Activated T-helper 1 cell treated with anti-CD3 and anti-CD28 coated beads, Interleukin-12 subunit alpha, Interleukin-12 subunit beta, Interleukin-2, Interleukin-4 antibody, amounts not matched to agents 30 ng/mL and 10 ng/mL and 1 ng/mL, durations not matched to agents 14 hours and 24 hours and 36 hours (primary cell): ENCODE data around the gene NAV2. TPM values are rescaled to one million over a fixed set of nuclear protein-coding genes. Genes with fewer than 3 reads are reported as not detected.

ENCODE experiments used
- DNase-seq: peaks from one replicate; pipeline ENCODE4 v3.0.0; 2021; ENCODE audit warnings: low spot score
- H3K27ac Mint-ChIP-seq: one replicate; pipeline ENCODE4 v1.8.0; 2021; ENCODE audit warnings: mild to moderate bottlenecking, mixed read lengths
- H3K27me3 Mint-ChIP-seq: one replicate; pipeline ENCODE4 v1.8.0; 2022; ENCODE audit warnings: mild to moderate bottlenecking, moderate library complexity, mixed read lengths; ENCODE audit not compliant: insufficient read depth
- H3K36me3 Mint-ChIP-seq: one replicate; pipeline ENCODE4 v1.8.0; 2021; ENCODE audit warnings: low read depth, mixed read lengths
- H3K4me1 Mint-ChIP-seq: one replicate; pipeline ENCODE4 v1.8.0; 2021; ENCODE audit warnings: low read depth, mixed read lengths
- H3K4me3 Mint-ChIP-seq: one replicate; pipeline ENCODE4 v1.8.0; 2021; ENCODE audit warnings: mild to moderate bottlenecking, moderate library complexity, mixed read lengths
- H3K9me3 Mint-ChIP-seq: one replicate; pipeline ENCODE4 v1.8.0; 2021; ENCODE audit warnings: mixed read lengths
- intact Hi-C: fragments of 100-400 bp; cut with micrococcal nuclease; formaldehyde crosslinking; loops from one replicate; pipeline ENCODE4 v1.15.1; 2024
- total RNA-seq: library from RNA; stranded (reverse); gene quantifications from 2 replicates; pipeline ENCODE4 v1.2.3, GENCODE V29; 2022

Gene NAV2
- total RNA-seq, 1 donor from 2014 or later: 0.34 TPM

DNA sequence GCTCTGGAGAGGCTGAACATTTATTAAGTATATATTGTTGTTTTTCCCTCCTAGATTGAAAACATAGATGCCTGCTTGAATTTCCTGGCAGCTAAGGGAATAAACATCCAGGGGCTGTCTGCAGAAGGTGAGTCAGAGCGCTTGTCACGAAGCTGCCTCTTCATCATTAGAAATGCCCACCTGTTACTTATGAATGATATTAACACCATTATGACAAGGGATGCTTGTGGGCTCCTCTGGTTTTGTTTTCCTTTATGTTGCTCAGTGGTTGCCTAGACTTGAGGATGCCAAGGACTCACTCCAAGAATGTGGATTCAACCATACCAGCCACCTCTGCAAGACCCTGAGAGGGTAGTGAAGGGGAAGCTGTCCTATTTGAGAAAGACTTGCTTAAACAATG lies 156.2 kb downstream of the NAV2 start:
- H3K4me1 Mint-ChIP-seq: no peaks in the 10 kb centered on the region
- no peaks in the 10 kb centered on the region for H3K36me3 Mint-ChIP-seq
- intact Hi-C loops: no loop called here
- H3K27me3 Mint-ChIP-seq: peaks cover 4% of the 10 kb centered on the region
- no peaks in the 10 kb centered on the region for H3K9me3 Mint-ChIP-seq
- no peak for DNase-seq
- H3K27ac Mint-ChIP-seq: no peak overlapping the region
- H3K4me3 Mint-ChIP-seq: no peak overlapping the region

DNA sequence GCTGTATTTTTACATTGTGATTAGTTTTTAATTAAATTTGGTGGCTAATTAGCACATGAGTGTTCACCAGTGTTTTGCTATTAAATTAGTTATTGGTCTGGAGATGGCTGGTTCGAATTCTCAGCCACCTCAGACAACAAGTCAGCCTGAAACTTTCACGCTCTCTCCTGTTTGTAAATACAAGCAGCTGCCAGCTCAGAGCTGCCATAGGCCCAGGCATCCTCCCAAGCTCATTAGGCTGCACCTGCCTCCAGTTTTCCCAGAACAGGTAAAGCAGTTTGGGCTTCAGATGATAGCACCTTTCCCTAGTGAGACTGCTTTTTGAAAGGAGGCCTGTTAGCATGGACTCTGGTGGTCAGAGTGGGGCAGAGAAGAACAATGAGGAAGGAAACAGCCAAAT lies 156.8 kb downstream of the NAV2 start:
- Mint-ChIP-seq H3K27me3 (peaks cover 4% of the 10 kb centered on the region), H3K4me3 (no peak overlapping the region), H3K4me1 (no peaks in the 10 kb centered on the region), H3K36me3 (no peaks in the 10 kb centered on the region), H3K27ac (no peak overlapping the region), H3K9me3 (no peaks in the 10 kb centered on the region)
- no peak for DNase-seq
- intact Hi-C loops: no loop called here

DNA sequence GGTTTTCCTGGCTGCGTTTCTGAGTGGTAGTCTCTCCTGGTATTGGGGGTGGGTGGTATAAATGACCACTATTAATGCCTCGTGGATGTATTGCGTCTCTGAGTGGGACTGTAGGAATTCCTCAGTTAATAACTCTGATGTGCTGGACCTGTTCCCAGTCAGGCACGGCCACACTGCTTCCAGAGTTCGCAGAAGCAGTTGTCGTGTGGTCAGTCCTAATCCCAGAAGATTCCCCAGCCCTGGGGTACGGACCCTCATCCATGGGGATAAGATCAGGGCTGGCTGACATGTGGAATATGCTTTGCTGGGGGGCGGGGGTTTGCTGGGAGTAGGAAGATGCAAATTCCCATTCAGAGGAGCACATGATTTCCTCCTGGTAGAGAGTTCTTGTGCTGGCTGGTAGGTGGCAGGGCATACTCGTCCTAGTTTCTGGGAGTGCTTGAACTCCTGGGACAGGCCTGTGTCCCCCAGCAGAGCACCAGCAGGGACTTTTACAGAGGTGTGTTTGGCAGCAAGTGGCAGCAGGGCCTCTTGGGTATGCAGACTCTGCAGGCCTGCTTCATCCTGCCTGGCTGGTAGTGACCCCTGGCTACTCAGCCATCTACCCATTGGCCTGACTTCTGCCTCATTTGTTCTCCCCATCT lies 157.4 kb downstream of the NAV2 start:
- Mint-ChIP-seq H3K9me3 (no peaks in the 10 kb centered on the region), H3K27ac (no peak overlapping the region), H3K4me3 (no peak overlapping the region), H3K4me1 (no peaks in the 10 kb centered on the region), H3K27me3 (peaks cover 4% of the 10 kb centered on the region), H3K36me3 (no peaks in the 10 kb centered on the region)
- no peak for DNase-seq
- intact Hi-C loops: no loop called here

DNA sequence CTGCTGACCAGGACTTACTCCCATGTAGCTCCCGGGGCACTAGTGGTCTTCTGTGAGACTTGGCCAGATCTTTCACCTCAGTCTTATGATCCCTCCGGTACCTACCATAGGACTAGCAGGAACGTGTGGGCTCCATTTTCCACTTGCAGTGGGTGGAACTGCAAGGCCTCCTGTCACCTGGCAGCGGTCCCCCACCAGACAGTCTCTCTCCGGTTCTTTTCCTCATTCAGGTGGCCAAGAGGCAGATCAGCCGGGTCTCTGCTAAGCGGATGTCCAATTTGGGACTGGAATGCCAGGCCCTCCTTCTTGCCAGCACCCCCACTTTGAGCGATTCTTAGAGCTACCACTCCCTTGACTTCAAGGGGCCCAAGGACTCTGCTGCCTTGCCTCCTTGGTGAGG lies 158.9 kb downstream of the NAV2 start:
- Mint-ChIP-seq H3K27ac (no peak overlapping the region), H3K4me1 (no peaks in the 10 kb centered on the region), H3K4me3 (no peak overlapping the region), H3K36me3 (no peaks in the 10 kb centered on the region), H3K27me3 (peaks cover 6% of the 10 kb centered on the region), H3K9me3 (no peaks in the 10 kb centered on the region)
- no peak for DNase-seq
- intact Hi-C loops: no loop called here

DNA sequence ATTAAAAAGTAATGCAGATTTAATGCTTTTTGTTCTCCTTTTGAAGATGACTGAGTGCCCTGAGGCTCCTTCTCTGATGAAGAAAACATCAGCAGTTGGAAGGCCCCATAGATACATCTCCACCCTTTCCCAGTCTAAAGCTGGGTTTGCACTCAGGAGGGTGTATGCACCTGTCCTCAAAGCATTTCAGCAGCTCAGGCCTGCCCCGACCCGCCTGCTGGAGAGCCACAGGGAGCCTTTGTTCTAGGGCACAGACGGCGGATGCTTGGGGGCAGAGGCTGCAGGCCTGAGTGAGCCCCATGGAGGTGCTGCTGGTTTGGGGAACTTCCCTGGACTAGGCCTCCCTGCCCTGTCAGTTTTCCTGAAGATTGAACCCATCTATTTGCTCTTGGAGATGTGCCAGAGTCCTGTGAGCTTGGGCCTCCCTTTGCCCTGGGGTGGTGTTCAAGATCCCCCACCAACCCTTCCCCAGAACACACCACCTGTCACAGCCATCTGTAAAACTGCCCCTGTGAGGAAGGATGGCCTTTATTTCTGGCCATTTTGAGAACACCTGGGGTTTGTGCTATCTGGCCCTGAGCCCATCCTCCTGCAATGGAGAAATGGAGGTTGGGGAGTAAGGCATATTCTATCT lies 160.0 kb downstream of the NAV2 start:
- H3K27ac Mint-ChIP-seq: no peak overlapping the region
- intact Hi-C loops: no loop called here
- no peak for DNase-seq
- no peak overlapping the region for H3K4me3 Mint-ChIP-seq
- no peaks in the 10 kb centered on the region for H3K4me1 Mint-ChIP-seq
- H3K9me3 Mint-ChIP-seq: no peaks in the 10 kb centered on the region
- no peaks in the 10 kb centered on the region for H3K36me3 Mint-ChIP-seq
- peaks cover 6% of the 10 kb centered on the region for H3K27me3 Mint-ChIP-seq

DNA sequence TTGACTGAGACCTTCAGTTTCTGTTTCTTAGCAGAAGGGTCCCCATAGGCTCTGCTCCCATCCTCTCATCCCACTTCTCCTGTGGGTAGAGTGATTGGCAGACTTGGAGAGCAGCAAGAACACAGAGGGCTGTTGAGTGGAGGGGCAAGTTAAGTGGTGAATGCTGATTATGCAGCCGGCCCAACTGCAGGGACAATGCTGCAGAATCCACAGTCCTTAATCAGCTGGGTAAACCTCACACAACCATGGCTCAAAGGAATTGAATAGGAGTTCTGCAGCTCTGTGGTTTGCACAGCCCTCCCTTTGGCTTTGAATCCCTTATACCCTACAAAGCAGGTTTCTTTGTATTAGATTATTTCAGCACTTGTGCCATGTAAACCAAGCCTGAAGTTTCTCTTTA lies 161.1 kb downstream of the NAV2 start:
- Mint-ChIP-seq H3K4me3 (no peak overlapping the region), H3K27me3 (peaks cover 6% of the 10 kb centered on the region), H3K36me3 (no peaks in the 10 kb centered on the region), H3K27ac (no peak overlapping the region), H3K4me1 (no peaks in the 10 kb centered on the region), H3K9me3 (no peaks in the 10 kb centered on the region)
- intact Hi-C loops: no loop called here
- no peak for DNase-seq

DNA sequence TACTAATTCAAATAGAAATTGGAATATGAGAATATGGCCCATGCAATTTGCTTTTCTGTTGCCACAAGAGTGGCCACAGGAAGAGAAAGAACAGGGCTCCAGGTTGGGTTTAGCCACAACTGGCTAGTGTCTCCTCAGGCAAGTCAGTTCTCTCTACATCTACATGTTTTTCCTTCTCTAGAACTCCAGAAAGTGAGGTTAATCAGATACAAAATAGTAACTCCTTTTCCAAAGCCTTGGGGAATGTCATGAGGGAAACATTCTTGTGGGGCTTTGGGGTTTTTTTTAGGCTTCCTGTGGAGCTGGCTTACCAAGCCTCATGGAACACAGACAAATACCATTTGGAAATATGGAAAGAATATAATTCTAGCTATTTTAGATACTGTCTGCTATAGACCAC lies 161.6 kb downstream of the NAV2 start:
- H3K36me3 Mint-ChIP-seq: no peaks in the 10 kb centered on the region
- peaks cover 6% of the 10 kb centered on the region for H3K27me3 Mint-ChIP-seq
- no peak overlapping the region for H3K27ac Mint-ChIP-seq
- intact Hi-C loops: no loop called here
- H3K4me1 Mint-ChIP-seq: no peaks in the 10 kb centered on the region
- no peak overlapping the region for H3K4me3 Mint-ChIP-seq
- DNase-seq: no peak
- no peaks in the 10 kb centered on the region for H3K9me3 Mint-ChIP-seq

DNA sequence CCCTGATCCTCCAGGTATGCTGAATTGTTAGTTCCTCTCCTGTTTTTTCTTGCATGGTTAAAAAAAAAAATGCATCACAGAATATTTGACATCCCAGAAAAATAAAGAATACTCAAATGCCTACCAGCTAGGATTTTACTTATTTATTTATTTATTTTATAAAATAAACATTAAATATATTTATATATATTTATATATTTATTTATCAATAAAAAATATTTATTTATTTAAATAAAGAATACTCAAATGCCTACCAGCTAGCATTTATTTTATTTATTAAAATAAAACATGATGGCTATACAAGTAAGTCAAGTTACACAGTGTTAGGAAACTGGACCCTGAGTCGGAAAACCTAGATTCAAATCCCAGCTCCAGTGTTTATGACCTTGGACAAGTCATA lies 164.1 kb downstream of the NAV2 start:
- peaks cover 2% of the 10 kb centered on the region for H3K27me3 Mint-ChIP-seq
- H3K36me3 Mint-ChIP-seq: no peaks in the 10 kb centered on the region
- H3K4me3 Mint-ChIP-seq: no peak overlapping the region
- DNase-seq: no peak
- no peak overlapping the region for H3K27ac Mint-ChIP-seq
- H3K4me1 Mint-ChIP-seq: no peaks in the 10 kb centered on the region
- intact Hi-C loops: no loop called here
- no peaks in the 10 kb centered on the region for H3K9me3 Mint-ChIP-seq

DNA sequence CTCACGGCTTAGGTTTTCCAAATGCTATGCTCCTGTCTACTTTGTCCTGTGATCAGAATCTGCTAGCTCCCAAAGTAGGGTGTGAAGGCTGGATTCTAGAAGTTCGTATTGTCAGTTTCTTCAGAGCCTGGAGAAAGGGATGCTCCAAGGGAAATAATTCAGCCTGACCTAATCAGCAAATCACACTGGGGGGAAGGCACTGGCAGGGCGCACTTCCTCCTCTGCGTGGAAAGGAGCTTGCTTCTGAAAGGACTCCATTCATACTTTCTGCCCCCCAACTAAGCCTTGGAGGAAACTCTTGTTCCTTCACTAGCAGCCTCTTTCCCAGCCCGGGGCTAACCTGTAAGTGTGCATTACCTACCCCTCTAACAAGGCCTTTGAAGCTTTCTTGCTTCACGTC lies 165.9 kb downstream of the NAV2 start:
- Mint-ChIP-seq H3K4me3 (no peak overlapping the region), H3K9me3 (no peaks in the 10 kb centered on the region), H3K36me3 (no peaks in the 10 kb centered on the region)

DNA sequence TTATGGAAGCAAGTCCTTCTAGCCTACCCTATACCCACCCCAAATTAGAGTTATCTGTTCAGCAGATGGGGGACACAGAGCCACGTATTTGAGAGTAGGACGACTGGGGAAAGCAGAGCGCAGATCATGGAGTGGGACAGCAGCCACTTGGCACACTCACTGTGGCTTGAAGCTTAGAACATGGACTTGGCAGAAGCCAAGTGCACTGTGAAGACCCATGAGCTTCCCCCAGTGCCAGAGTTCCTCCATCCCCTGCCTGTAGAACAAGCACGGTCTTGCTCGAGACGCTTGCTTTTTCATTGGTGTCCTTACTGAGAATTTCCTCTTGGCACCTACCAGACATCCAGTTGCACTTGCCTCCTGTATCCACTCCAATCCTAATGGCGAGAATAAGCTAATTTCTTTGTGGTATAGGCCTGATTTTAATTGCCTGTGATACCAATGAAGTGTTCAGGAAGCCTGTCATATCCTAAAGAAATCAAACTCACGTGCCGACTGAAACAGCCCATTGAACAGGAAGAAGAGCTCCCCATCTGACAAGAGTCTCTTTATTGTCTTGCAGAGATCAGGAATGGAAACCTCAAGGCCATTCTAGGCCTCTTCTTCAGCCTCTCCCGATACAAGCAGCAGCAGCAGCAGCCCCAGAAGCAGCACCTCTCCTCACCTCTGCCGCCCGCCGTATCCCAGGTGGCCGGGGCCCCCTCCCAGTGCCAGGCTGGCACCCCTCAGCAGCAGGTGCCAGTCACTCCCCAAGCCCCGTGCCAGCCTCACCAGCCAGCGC lies 166.9 kb downstream of the NAV2 start:
- no peaks in the 10 kb centered on the region for H3K36me3 Mint-ChIP-seq
- peaks cover 2% of the 10 kb centered on the region for H3K27me3 Mint-ChIP-seq
- no peaks in the 10 kb centered on the region for H3K4me1 Mint-ChIP-seq
- intact Hi-C loops: no loop called here
- DNase-seq: no peak
- H3K27ac Mint-ChIP-seq: no peak overlapping the region
- no peak overlapping the region for H3K4me3 Mint-ChIP-seq
- no peaks in the 10 kb centered on the region for H3K9me3 Mint-ChIP-seq

More for the DNA sequence above, 165.9 kb downstream of the NAV2 start:
- H3K4me1 Mint-ChIP-seq: no peaks in the 10 kb centered on the region
- DNase-seq: no peak
- intact Hi-C loops: no loop called here
- peaks cover 2% of the 10 kb centered on the region for H3K27me3 Mint-ChIP-seq
- no peak overlapping the region for H3K27ac Mint-ChIP-seq

DNA sequence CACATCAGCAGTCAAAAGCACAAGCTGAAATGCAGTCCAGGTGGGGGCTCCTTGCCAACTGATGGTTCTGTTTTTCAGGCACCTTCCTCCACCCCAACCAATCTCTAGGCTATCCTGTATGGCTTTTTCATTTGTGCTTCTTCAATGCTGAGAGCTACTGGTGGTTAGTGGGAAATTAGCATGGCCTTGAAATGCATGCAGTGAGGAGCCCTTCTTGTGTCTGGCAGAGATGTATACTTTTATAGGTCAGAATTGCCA lies 167.4 kb downstream of the NAV2 start:
- intact Hi-C loops: no loop called here
- H3K27ac Mint-ChIP-seq: no peak overlapping the region
- H3K4me1 Mint-ChIP-seq: no peaks in the 10 kb centered on the region
- peaks cover 2% of the 10 kb centered on the region for H3K27me3 Mint-ChIP-seq
- no peaks in the 10 kb centered on the region for H3K9me3 Mint-ChIP-seq
- no peak for DNase-seq
- H3K4me3 Mint-ChIP-seq: no peak overlapping the region
- no peaks in the 10 kb centered on the region for H3K36me3 Mint-ChIP-seq

DNA sequence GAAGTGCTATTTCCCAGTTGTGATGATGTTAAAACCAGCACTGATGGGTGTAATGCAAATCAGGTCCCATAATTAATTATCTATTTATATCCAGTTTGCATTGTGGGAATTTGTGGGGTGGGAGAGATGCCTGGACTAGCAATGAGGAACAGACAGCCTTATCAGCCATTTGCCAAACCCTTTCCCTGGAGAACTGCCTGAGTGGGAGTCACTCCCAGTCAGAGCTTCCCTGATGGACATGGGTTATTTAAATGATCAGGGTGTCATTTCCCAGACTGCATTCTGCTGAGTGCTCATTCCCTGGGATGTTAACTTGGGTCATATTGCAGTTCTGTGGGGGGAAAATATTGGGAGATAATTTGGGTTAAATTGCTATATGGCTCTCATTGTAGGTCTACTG lies 168.5 kb downstream of the NAV2 start:
- no peaks in the 10 kb centered on the region for H3K9me3 Mint-ChIP-seq
- H3K36me3 Mint-ChIP-seq: no peaks in the 10 kb centered on the region
- H3K27me3 Mint-ChIP-seq: no peaks in the 10 kb centered on the region
- H3K4me3 Mint-ChIP-seq: no peak overlapping the region
- H3K4me1 Mint-ChIP-seq: no peaks in the 10 kb centered on the region
- no peak for DNase-seq
- intact Hi-C loops: no loop called here
- H3K27ac Mint-ChIP-seq: no peak overlapping the region

DNA sequence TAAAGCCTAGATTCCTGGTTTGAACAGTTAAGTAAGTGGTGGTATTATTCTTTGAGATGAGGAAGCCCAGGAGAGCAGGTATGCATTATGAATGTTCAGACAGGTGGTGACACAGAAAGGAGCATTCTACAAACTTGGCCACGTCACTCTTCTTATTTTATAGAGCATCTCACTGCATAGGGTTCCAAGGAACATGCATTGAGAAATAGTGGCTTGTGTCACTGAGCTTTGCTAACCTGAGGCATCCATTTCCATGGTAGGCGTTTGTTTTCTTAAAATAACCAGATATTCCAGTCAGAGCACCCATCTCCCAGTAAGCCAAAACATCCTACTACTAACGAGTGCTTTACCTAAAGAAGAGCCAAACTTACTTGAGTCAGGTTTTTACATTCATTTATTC lies 169.7 kb downstream of the NAV2 start:
- H3K9me3 Mint-ChIP-seq: no peaks in the 10 kb centered on the region
- intact Hi-C loops: no loop called here
- H3K4me3 Mint-ChIP-seq: no peak overlapping the region
- DNase-seq: no peak
- H3K27me3 Mint-ChIP-seq: no peaks in the 10 kb centered on the region
- no peaks in the 10 kb centered on the region for H3K36me3 Mint-ChIP-seq
- no peaks in the 10 kb centered on the region for H3K4me1 Mint-ChIP-seq
- no peak overlapping the region for H3K27ac Mint-ChIP-seq
